Progenitor cell of endocrine pancreas (in vitro differentiated cells): ENCODE data around the gene ADARB2. TPM values are rescaled to one million over a fixed set of nuclear protein-coding genes. Genes with fewer than 3 reads are reported as not detected.

Source experiments
- DNase-seq: peaks from one replicate; pipeline ENCODE4 v3.0.0; 2021; ENCODE audit warnings: low spot score; ENCODE audit not compliant: unreplicated experiment
- H3K27ac Mint-ChIP-seq: 2 replicates; pipeline ENCODE4 v1.8.0; 2021; ENCODE audit warnings: mild to moderate bottlenecking, moderate library complexity, mixed read lengths
- H3K27me3 Mint-ChIP-seq: 2 replicates; pipeline ENCODE4 v1.8.0; 2021; ENCODE audit warnings: mixed read lengths
- H3K36me3 Mint-ChIP-seq: 2 replicates; pipeline ENCODE4 v1.8.0; 2022; ENCODE audit warnings: mixed read lengths; ENCODE audit not compliant: insufficient read depth
- H3K4me1 Mint-ChIP-seq: 2 replicates; pipeline ENCODE4 v1.8.0; 2021; ENCODE audit warnings: low read depth, mixed read lengths
- H3K4me3 Mint-ChIP-seq: 2 replicates; pipeline ENCODE4 v1.8.0; 2021; ENCODE audit warnings: low read depth, mild to moderate bottlenecking, moderate library complexity, mixed read lengths
- H3K9me3 Mint-ChIP-seq: 2 replicates; pipeline ENCODE4 v1.8.0; 2021; ENCODE audit warnings: low read depth, mixed read lengths
- total RNA-seq: library from RNA; stranded (reverse); gene quantifications from 2 replicates; pipeline ENCODE4 v1.2.1, GENCODE V29; 2021
- TF ChIP-seq, protein P1 (sequence below): fragments of 200-600 bp; sonication (generic); IDR thresholded peaks from one replicate; pipeline ENCODE4 v1.5.0; 2021; ENCODE audit warnings: antibody characterized with exemption, mild to moderate bottlenecking; ENCODE audit not compliant: unreplicated experiment

Gene ADARB2
- total RNA-seq, 1 donor from 2014 or later, result 1.3 TPM

DNA sequence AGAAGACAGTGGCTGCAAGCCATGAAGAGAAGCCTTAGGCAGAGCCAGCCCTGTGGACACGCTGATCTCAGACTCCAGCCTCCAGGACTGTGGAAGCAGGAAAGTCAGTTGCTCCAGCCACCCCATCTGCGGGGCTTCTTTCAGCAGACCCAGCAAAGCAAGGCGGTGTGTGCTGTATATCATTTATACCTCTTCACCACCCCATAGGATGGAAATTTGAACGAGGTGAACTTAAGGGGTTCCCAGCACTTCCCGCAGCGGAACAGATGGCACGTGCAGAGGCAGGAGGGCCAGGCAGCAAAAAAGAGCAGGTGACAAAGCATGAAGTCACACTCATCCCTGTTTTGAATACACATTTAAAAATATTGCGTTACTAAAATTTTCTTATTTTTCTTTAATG is 159.4 kb downstream of the ADARB2 start:
- no peak for DNase-seq
- peaks cover 12% of the 10 kb centered on the region for H3K27me3 Mint-ChIP-seq
- no peak overlapping the region for H3K27ac Mint-ChIP-seq
- no peaks in the 10 kb centered on the region for H3K9me3 Mint-ChIP-seq
- TF ChIP-seq, protein P1, sequence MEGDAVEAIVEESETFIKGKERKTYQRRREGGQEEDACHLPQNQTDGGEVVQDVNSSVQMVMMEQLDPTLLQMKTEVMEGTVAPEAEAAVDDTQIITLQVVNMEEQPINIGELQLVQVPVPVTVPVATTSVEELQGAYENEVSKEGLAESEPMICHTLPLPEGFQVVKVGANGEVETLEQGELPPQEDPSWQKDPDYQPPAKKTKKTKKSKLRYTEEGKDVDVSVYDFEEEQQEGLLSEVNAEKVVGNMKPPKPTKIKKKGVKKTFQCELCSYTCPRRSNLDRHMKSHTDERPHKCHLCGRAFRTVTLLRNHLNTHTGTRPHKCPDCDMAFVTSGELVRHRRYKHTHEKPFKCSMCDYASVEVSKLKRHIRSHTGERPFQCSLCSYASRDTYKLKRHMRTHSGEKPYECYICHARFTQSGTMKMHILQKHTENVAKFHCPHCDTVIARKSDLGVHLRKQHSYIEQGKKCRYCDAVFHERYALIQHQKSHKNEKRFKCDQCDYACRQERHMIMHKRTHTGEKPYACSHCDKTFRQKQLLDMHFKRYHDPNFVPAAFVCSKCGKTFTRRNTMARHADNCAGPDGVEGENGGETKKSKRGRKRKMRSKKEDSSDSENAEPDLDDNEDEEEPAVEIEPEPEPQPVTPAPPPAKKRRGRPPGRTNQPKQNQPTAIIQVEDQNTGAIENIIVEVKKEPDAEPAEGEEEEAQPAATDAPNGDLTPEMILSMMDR, result no peak
- H3K4me1 Mint-ChIP-seq, result no peaks in the 10 kb centered on the region
- H3K4me3 Mint-ChIP-seq, result no peak overlapping the region
- H3K36me3 Mint-ChIP-seq, result no peaks in the 10 kb centered on the region

- DNase-seq, result no peak
- Mint-ChIP-seq H3K9me3 (no peaks in the 10 kb centered on the region), H3K27me3 (peaks cover 13% of the 10 kb centered on the region), H3K4me1 (peaks cover 1% of the 10 kb centered on the region), H3K27ac (no peak overlapping the region), H3K4me3 (no peak overlapping the region), H3K36me3 (no peaks in the 10 kb centered on the region)
- TF ChIP-seq, protein P1, result no peak
Observed at GRCh38 chr10:1577373-1577770, 160.0 kb downstream of the ADARB2 start.

- TF ChIP-seq, protein P1, result no peak
Observed at GRCh38 chr10:1576467-1577372, 160.6 kb downstream of the ADARB2 start.

GRCh38 chr10:1575481-1576244 is 161.7 kb downstream of the ADARB2 start:
- H3K4me3 Mint-ChIP-seq, result no peak overlapping the region
- H3K27ac Mint-ChIP-seq, result no peak overlapping the region
- TF ChIP-seq, protein P1, result no peak
- H3K9me3 Mint-ChIP-seq, result no peaks in the 10 kb centered on the region
- DNase-seq, result no peak
- H3K4me1 Mint-ChIP-seq, result peaks cover 4% of the 10 kb centered on the region
- peaks cover 18% of the 10 kb centered on the region for H3K27me3 Mint-ChIP-seq
- H3K36me3 Mint-ChIP-seq, result no peaks in the 10 kb centered on the region

More at GRCh38 chr10:1576467-1577372, 160.6 kb downstream of the ADARB2 start:
- Mint-ChIP-seq H3K27me3 (peaks cover 16% of the 10 kb centered on the region), H3K27ac (no peak overlapping the region), H3K36me3 (no peaks in the 10 kb centered on the region), H3K4me1 (peaks cover 2% of the 10 kb centered on the region), H3K9me3 (no peaks in the 10 kb centered on the region), H3K4me3 (no peak overlapping the region)
- DNase-seq, result no peak

- TF ChIP-seq, protein P1, result no peak
- no peaks in the 10 kb centered on the region for H3K36me3 Mint-ChIP-seq
- no peak overlapping the region for H3K4me3 Mint-ChIP-seq
Observed at GRCh38 chr10:1574719-1575118, 162.6 kb downstream of the ADARB2 start.

More at GRCh38 chr10:1574719-1575118, 162.6 kb downstream of the ADARB2 start:
- Mint-ChIP-seq H3K27me3 (peaks cover 15% of the 10 kb centered on the region), H3K27ac (no peak overlapping the region), H3K4me1 (peaks cover 4% of the 10 kb centered on the region), H3K9me3 (no peaks in the 10 kb centered on the region)
- DNase-seq, result no peak
